ENCODE data around the gene CHD5.

Gene CHD5

GRCh38 chr1:6183520-6183989 lies 3.4 kb upstream of the CHD5 start:
- Histone ChIP-seq H3K14ac (ENCODE audit: low read length) (no peak overlapping the region), H4K8ac (ENCODE audit: low read depth, low read length) (no peak overlapping the region), H3K79me2 (ENCODE audit: control insufficient read depth, insufficient read depth, low read length, poor library complexity) (no peaks in the 10 kb centered on the region), H3K18ac (ENCODE audit: low read length) (no peak overlapping the region), H3K23ac (ENCODE audit: low read length) (no peak overlapping the region), H3K27ac (ENCODE audit: low read depth, low read length) (no peak overlapping the region), H3K79me1 (ENCODE audit: low read length) (no peaks in the 10 kb centered on the region), H4K91ac (ENCODE audit: low read depth, low read length) (no peak overlapping the region), H3K9me3 (ENCODE audit: insufficient read depth, low read depth, low read length) (peaks cover 4% of the 10 kb centered on the region), H3K4me2 (ENCODE audit: low read length) (no peak overlapping the region), H2BK120ac (ENCODE audit: insufficient read depth, low read length, poor library complexity) (no peak overlapping the region), H2BK5ac (ENCODE audit: low read depth, low read length, poor library complexity) (no peak overlapping the region), H3K4me1 (ENCODE audit: control insufficient read depth in 1 of 2, insufficient read depth in 2 of 2, low read length in 2 of 2) (peaks cover 2 to 3% of the 10 kb centered on the region in 2 experiments), H2BK12ac (ENCODE audit: low read length) (no peak overlapping the region), H3K4me3 (ENCODE audit: low read depth, low read length) (no peak overlapping the region), H3K4ac (ENCODE audit: low read depth, low read length) (no peak overlapping the region), H2AK5ac (ENCODE audit: low read length) (no peak overlapping the region), H3K36me3 (ENCODE audit: control insufficient read depth in 1 of 2, insufficient read depth in 2 of 2, low read length in 2 of 2) (peaks cover 18 to 22% of the 10 kb centered on the region in 2 experiments), H2AFZ (ENCODE audit: insufficient read depth, low read length, poor library complexity) (no peak overlapping the region), H3K9ac (ENCODE audit: low read length) (no peak overlapping the region), H4K12ac (ENCODE audit: low read depth, low read length) (no peak overlapping the region), H3K27me3 (ENCODE audit: insufficient read depth, low read length) (peaks cover 33% of the 10 kb centered on the region)
- peak in 1 of 2 donors; percentile 32 for DNase-seq
- WGBS (ENCODE audit: extremely low coverage, insufficient coverage, insufficient read length), result no CpG with 5 or more reads among the region's 6 CpGs

- no peak overlapping the region for H3K9ac ChIP-seq (ENCODE audit: low read length)
- H3K4me3 ChIP-seq (ENCODE audit: low read depth, low read length), result no peak overlapping the region
- no peaks in the 10 kb centered on the region for H3K79me2 ChIP-seq (ENCODE audit: control insufficient read depth, insufficient read depth, low read length, poor library complexity)
- no peak overlapping the region for H3K14ac ChIP-seq (ENCODE audit: low read length)
- H2BK5ac ChIP-seq (ENCODE audit: low read depth, low read length, poor library complexity), result no peak overlapping the region
- H4K12ac ChIP-seq (ENCODE audit: low read depth, low read length), result no peak overlapping the region
- H3K4me1 ChIP-seq (ENCODE audit: control insufficient read depth in 1 of 2, insufficient read depth in 2 of 2, low read length in 2 of 2), result peaks cover 2 to 3% of the 10 kb centered on the region in 2 experiments
- H3K27me3 ChIP-seq (ENCODE audit: insufficient read depth, low read length), result peaks cover 46% of the 10 kb centered on the region
- no peak overlapping the region for H2BK120ac ChIP-seq (ENCODE audit: insufficient read depth, low read length, poor library complexity)
- H3K4ac ChIP-seq (ENCODE audit: low read depth, low read length), result no peak overlapping the region
- no peak overlapping the region for H3K4me2 ChIP-seq (ENCODE audit: low read length)
- H3K18ac ChIP-seq (ENCODE audit: low read length), result no peak overlapping the region
- no peak for DNase-seq
- no peak overlapping the region for H4K91ac ChIP-seq (ENCODE audit: low read depth, low read length)
- H2AFZ ChIP-seq (ENCODE audit: insufficient read depth, low read length, poor library complexity), result no peak overlapping the region
- peaks cover 10% of the 10 kb centered on the region for H3K9me3 ChIP-seq (ENCODE audit: insufficient read depth, low read depth, low read length)
- H3K23ac ChIP-seq (ENCODE audit: low read length), result no peak overlapping the region
- H2BK12ac ChIP-seq (ENCODE audit: low read length), result no peak overlapping the region
- H2AK5ac ChIP-seq (ENCODE audit: low read length), result no peak overlapping the region
- WGBS (ENCODE audit: extremely low coverage, insufficient coverage, insufficient read length), result no CpG with 5 or more reads among the region's 10 CpGs
- no peak overlapping the region for H4K8ac ChIP-seq (ENCODE audit: low read depth, low read length)
- H3K36me3 ChIP-seq (ENCODE audit: control insufficient read depth in 1 of 2, insufficient read depth in 2 of 2, low read length in 2 of 2), result peaks cover 5 to 7% of the 10 kb centered on the region in 2 experiments
- no peak overlapping the region for H3K27ac ChIP-seq (ENCODE audit: low read depth, low read length)
- H3K79me1 ChIP-seq (ENCODE audit: low read length), result no peaks in the 10 kb centered on the region
Measured at GRCh38 chr1:6181347-6181770, 1.2 kb upstream of the CHD5 start.

GRCh38 chr1:6180707-6181311 lies 688 bp upstream of the CHD5 start:
- Histone ChIP-seq H2AK5ac (ENCODE audit: low read length) (no peak overlapping the region), H3K27me3 (ENCODE audit: insufficient read depth, low read length) (peaks cover 46% of the 10 kb centered on the region), H2BK12ac (ENCODE audit: low read length) (no peak overlapping the region), H3K79me1 (ENCODE audit: low read length) (no peaks in the 10 kb centered on the region), H3K4me3 (ENCODE audit: low read depth, low read length) (no peak overlapping the region), H2BK120ac (ENCODE audit: insufficient read depth, low read length, poor library complexity) (no peak overlapping the region), H3K27ac (ENCODE audit: low read depth, low read length) (no peak overlapping the region), H4K12ac (ENCODE audit: low read depth, low read length) (no peak overlapping the region), H3K36me3 (ENCODE audit: control insufficient read depth in 1 of 2, insufficient read depth in 2 of 2, low read length in 2 of 2) (peaks cover 5 to 7% of the 10 kb centered on the region in 2 experiments), H3K4me2 (ENCODE audit: low read length) (no peak overlapping the region), H2AFZ (ENCODE audit: insufficient read depth, low read length, poor library complexity) (no peak overlapping the region), H3K14ac (ENCODE audit: low read length) (no peak overlapping the region), H4K8ac (ENCODE audit: low read depth, low read length) (no peak overlapping the region), H3K4me1 (ENCODE audit: control insufficient read depth in 1 of 2, insufficient read depth in 2 of 2, low read length in 2 of 2) (peaks cover 2 to 3% of the 10 kb centered on the region in 2 experiments), H3K79me2 (ENCODE audit: control insufficient read depth, insufficient read depth, low read length, poor library complexity) (no peaks in the 10 kb centered on the region), H4K91ac (ENCODE audit: low read depth, low read length) (no peak overlapping the region), H2BK5ac (ENCODE audit: low read depth, low read length, poor library complexity) (no peak overlapping the region), H3K9me3 (ENCODE audit: insufficient read depth, low read depth, low read length) (peaks cover 12% of the 10 kb centered on the region), H3K23ac (ENCODE audit: low read length) (no peak overlapping the region), H3K4ac (ENCODE audit: low read depth, low read length) (no peak overlapping the region), H3K9ac (ENCODE audit: low read length) (no peak overlapping the region), H3K18ac (ENCODE audit: low read length) (no peak overlapping the region)
- WGBS (ENCODE audit: extremely low coverage, insufficient coverage, insufficient read length), result no CpG with 5 or more reads among the region's 36 CpGs
- no peak for DNase-seq

- no peak overlapping the region for H2AFZ ChIP-seq (ENCODE audit: insufficient read depth, low read length, poor library complexity)
- no peak overlapping the region for H3K23ac ChIP-seq (ENCODE audit: low read length)
- WGBS (ENCODE audit: extremely low coverage, insufficient coverage, insufficient read length), result no CpG with 5 or more reads among the region's 92 CpGs
- peaks cover 0 to 2% of the 10 kb centered on the region in 2 experiments for H3K4me1 ChIP-seq (ENCODE audit: control insufficient read depth in 1 of 2, insufficient read depth in 2 of 2, low read length in 2 of 2)
- no peak overlapping the region for H2BK5ac ChIP-seq (ENCODE audit: low read depth, low read length, poor library complexity)
- DNase-seq, result no peak
- peaks cover 0 to 4% of the 10 kb centered on the region in 2 experiments for H3K36me3 ChIP-seq (ENCODE audit: control insufficient read depth in 1 of 2, insufficient read depth in 2 of 2, low read length in 2 of 2)
- no peaks in the 10 kb centered on the region for H3K79me1 ChIP-seq (ENCODE audit: low read length)
- H3K27ac ChIP-seq (ENCODE audit: low read depth, low read length), result no peak overlapping the region
- H2AK5ac ChIP-seq (ENCODE audit: low read length), result no peak overlapping the region
- no peaks in the 10 kb centered on the region for H3K79me2 ChIP-seq (ENCODE audit: control insufficient read depth, insufficient read depth, low read length, poor library complexity)
- peaks cover 46% of the 10 kb centered on the region for H3K27me3 ChIP-seq (ENCODE audit: insufficient read depth, low read length)
- peaks cover 22% of the 10 kb centered on the region for H3K9me3 ChIP-seq (ENCODE audit: insufficient read depth, low read depth, low read length)
- H3K4ac ChIP-seq (ENCODE audit: low read depth, low read length), result no peak overlapping the region
- H4K12ac ChIP-seq (ENCODE audit: low read depth, low read length), result no peak overlapping the region
- no peak overlapping the region for H4K91ac ChIP-seq (ENCODE audit: low read depth, low read length)
- no peak overlapping the region for H3K9ac ChIP-seq (ENCODE audit: low read length)
- H3K4me3 ChIP-seq (ENCODE audit: low read depth, low read length), result no peak overlapping the region
- H4K8ac ChIP-seq (ENCODE audit: low read depth, low read length), result no peak overlapping the region
- H2BK12ac ChIP-seq (ENCODE audit: low read length), result no peak overlapping the region
- H3K4me2 ChIP-seq (ENCODE audit: low read length), result peak overlapping the region; percentile 60
- H2BK120ac ChIP-seq (ENCODE audit: insufficient read depth, low read length, poor library complexity), result no peak overlapping the region
- H3K18ac ChIP-seq (ENCODE audit: low read length), result no peak overlapping the region
- no peak overlapping the region for H3K14ac ChIP-seq (ENCODE audit: low read length)
Measured at GRCh38 chr1:6179564-6180175, 451 bp downstream of the CHD5 start.

Data from trophoblast cell (in vitro differentiated cells and primary cell).